Measurements from ENCODE around the gene EPHB1. TPM values are rescaled to one million over a fixed set of nuclear protein-coding genes. Genes with fewer than 3 reads are reported as not detected.

EPHB1 gene
- total RNA-seq, 1 experiment from 2014 or later = 0.11 TPM

DNA sequence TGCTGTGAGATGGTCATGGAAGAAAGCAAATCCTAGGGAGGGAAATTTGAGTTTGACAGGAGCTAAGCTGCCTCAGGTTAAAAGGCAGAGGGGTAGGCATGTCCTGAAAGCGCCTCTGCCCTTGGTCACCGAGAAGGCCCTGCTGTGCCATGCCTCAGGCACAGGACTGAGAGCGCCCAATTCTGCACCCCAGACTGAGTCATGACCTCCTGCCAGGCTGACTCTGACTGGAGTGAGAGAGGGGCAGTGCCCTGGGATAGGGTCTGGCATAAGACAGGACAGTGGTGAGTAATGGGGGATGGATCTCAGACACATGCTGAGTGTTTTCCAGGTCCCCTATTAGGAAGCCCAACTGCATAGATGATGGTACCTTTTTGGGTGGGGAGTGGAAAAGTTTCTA is 44.4 kb downstream of the EPHB1 start:
- Histone ChIP-seq H3K4me1 (ENCODE audit: insufficient read depth, low read length, poor library complexity, severe bottlenecking) (no peaks in the 10 kb centered on the region), H3K9me3 (ENCODE audit: low read depth, low read length, poor library complexity, severe bottlenecking) (no peaks in the 10 kb centered on the region), H3K27me3 (replicated peaks; ENCODE audit: insufficient read depth, low read depth, low read length, poor library complexity) (peaks cover 14% of the 10 kb centered on the region), H3K4me3 (ENCODE audit: low read depth, low read length, poor library complexity, severe bottlenecking) (no peak overlapping the region), H3K27ac (ENCODE audit: low read depth, low read length, poor library complexity, severe bottlenecking) (no peak overlapping the region), H3K36me3 (ENCODE audit: insufficient read depth, low read length, poor library complexity, severe bottlenecking) (no peaks in the 10 kb centered on the region)
- BruUV-seq (replicated peaks) = no TSS peak
- ChIA-PET POLR2A (ENCODE audit: low non-redundant PET) (no interaction called here), CTCF (no interaction called here)
- no peak for TF ChIP-seq EZH2 (IDR thresholded peaks at IDR 0.05; ENCODE audit: borderline replicate concordance, low read depth, low read length, poor library complexity, severe bottlenecking)
- TF ChIP-seq, protein P1, sequence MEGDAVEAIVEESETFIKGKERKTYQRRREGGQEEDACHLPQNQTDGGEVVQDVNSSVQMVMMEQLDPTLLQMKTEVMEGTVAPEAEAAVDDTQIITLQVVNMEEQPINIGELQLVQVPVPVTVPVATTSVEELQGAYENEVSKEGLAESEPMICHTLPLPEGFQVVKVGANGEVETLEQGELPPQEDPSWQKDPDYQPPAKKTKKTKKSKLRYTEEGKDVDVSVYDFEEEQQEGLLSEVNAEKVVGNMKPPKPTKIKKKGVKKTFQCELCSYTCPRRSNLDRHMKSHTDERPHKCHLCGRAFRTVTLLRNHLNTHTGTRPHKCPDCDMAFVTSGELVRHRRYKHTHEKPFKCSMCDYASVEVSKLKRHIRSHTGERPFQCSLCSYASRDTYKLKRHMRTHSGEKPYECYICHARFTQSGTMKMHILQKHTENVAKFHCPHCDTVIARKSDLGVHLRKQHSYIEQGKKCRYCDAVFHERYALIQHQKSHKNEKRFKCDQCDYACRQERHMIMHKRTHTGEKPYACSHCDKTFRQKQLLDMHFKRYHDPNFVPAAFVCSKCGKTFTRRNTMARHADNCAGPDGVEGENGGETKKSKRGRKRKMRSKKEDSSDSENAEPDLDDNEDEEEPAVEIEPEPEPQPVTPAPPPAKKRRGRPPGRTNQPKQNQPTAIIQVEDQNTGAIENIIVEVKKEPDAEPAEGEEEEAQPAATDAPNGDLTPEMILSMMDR (conservative IDR thresholded peaks at IDR 0.05; ENCODE audit: low read depth, low read length) = no peak
- intact Hi-C loops (cut with micrococcal nuclease; ENCODE audit: unreplicated experiment) = no loop called here
- DNase-seq (ENCODE audit: low spot score) = no peak

DNA sequence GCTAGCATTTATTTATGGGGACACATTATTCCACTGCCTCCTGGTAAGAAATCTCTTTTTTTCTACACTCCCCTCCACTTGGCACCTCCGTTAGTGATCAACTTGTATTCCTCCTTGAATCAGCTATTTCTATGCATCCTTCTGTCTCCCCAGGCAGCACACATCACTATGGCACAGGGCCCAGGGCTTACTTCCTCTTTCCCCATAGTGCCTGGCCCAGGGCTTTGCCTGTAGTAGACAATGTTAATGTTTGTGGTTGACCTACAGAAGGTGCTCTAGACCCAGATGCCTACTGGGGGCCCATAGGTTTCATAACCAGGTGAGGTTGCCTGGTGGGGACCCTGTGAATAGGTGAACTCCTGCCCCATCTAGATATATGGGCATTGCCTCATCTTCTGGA is 44.9 kb downstream of the EPHB1 start:
- intact Hi-C loops (cut with micrococcal nuclease; ENCODE audit: unreplicated experiment) = no loop called here
- ChIA-PET POLR2A (ENCODE audit: low non-redundant PET) (no interaction called here), CTCF (no interaction called here)
- H3K4me1 ChIP-seq (ENCODE audit: insufficient read depth, low read length, poor library complexity, severe bottlenecking) = no peaks in the 10 kb centered on the region
- no peak for DNase-seq (ENCODE audit: low spot score)
- H3K4me3 ChIP-seq (ENCODE audit: low read depth, low read length, poor library complexity, severe bottlenecking) = no peak overlapping the region
- no peak for TF ChIP-seq EZH2 (IDR thresholded peaks at IDR 0.05; ENCODE audit: borderline replicate concordance, low read depth, low read length, poor library complexity, severe bottlenecking)
- TF ChIP-seq, protein P1 (conservative IDR thresholded peaks at IDR 0.05; ENCODE audit: low read depth, low read length) = no peak
- peaks cover 20% of the 10 kb centered on the region for H3K27me3 ChIP-seq (replicated peaks; ENCODE audit: insufficient read depth, low read depth, low read length, poor library complexity)
- H3K27ac ChIP-seq (ENCODE audit: low read depth, low read length, poor library complexity, severe bottlenecking) = no peak overlapping the region
- no peaks in the 10 kb centered on the region for H3K36me3 ChIP-seq (ENCODE audit: insufficient read depth, low read length, poor library complexity, severe bottlenecking)
- BruUV-seq (replicated peaks) = no TSS peak
- no peaks in the 10 kb centered on the region for H3K9me3 ChIP-seq (ENCODE audit: low read depth, low read length, poor library complexity, severe bottlenecking)

DNA sequence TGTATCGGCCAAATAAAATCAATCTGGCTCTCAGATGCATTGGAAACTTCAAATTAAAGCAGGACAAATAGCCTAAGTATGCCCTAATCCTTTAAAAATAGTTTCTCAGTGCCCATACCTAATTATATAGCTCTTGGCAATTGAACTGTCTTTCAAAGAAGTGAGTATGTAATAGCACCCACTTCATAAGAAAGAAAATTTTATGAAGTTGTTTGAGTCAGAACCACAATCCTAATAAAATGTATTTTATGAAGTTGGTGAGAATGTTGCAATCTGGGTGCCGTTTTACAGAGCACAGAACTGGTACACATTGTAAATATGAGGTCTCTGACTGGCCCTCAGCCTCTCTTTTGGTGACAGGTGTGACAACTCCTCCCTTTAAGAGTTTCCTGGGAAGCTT is 45.4 kb downstream of the EPHB1 start:
- Histone ChIP-seq H3K9me3 (ENCODE audit: low read depth, low read length, poor library complexity, severe bottlenecking) (no peaks in the 10 kb centered on the region), H3K36me3 (ENCODE audit: insufficient read depth, low read length, poor library complexity, severe bottlenecking) (no peaks in the 10 kb centered on the region), H3K4me3 (ENCODE audit: low read depth, low read length, poor library complexity, severe bottlenecking) (no peak overlapping the region), H3K27ac (ENCODE audit: low read depth, low read length, poor library complexity, severe bottlenecking) (no peak overlapping the region), H3K4me1 (ENCODE audit: insufficient read depth, low read length, poor library complexity, severe bottlenecking) (no peaks in the 10 kb centered on the region), H3K27me3 (replicated peaks; ENCODE audit: insufficient read depth, low read depth, low read length, poor library complexity) (peaks cover 25% of the 10 kb centered on the region)
- no peak for DNase-seq (ENCODE audit: low spot score)
- intact Hi-C loops (cut with micrococcal nuclease; ENCODE audit: unreplicated experiment) = no loop called here
- no TSS peak for BruUV-seq (replicated peaks)
- CTCF ChIA-PET = no interaction called here
- TF ChIP-seq, protein P1 (conservative IDR thresholded peaks at IDR 0.05; ENCODE audit: low read depth, low read length) = no peak
- no peak for TF ChIP-seq EZH2 (IDR thresholded peaks at IDR 0.05; ENCODE audit: borderline replicate concordance, low read depth, low read length, poor library complexity, severe bottlenecking)
- POLR2A ChIA-PET (ENCODE audit: low non-redundant PET) = no interaction called here

All from A673 (cell line).